ENCODE measurements around the gene EPB41L2. TPM values are rescaled to one million over a fixed set of nuclear protein-coding genes. Genes with fewer than 3 reads are reported as not detected.
A peak's percentile ranks its signal among the peaks of the same experiment; 100 is the strongest.

The EPB41L2 gene
- total and polyA plus RNA-seq, 10 donors, result 19.3 to 210 (median 123) TPM

- intact Hi-C loops (cut with DNase I; ENCODE audit: low total_unique reads), result no loop called here
- TF ChIP-seq CTCF (IDR thresholded peaks at IDR 0.05 in 8 of 11, conservative IDR thresholded peaks at IDR 0.05 in 3 of 11) (no peak), POLR2AphosphoS5 (IDR thresholded peaks at IDR 0.05) (no peak)
- peaks cover 0 to 18% (median 0%) of the 10 kb centered on the region in 7 donors for H3K27me3 ChIP-seq (replicated peaks in 1 of 7)
- peaks cover 7 to 37% (median 32%) of the 10 kb centered on the region in 6 donors for H3K4me1 ChIP-seq
- WGBS, 5 donors, result 8 to 15% (median 9%) methylated on average over 10 of the region's 10 CpGs
- H3K4me3 ChIP-seq, result peak overlapping the region; percentile 79 to 96 (median 94)
- DNase-seq, result no peak
- peaks cover 0 to 11% (median 6%) of the 10 kb centered on the region in 8 donors for H3K9me3 ChIP-seq
- peak overlapping the region in 7 of 8 donors; percentile 75 to 88 (median 83) for H3K27ac ChIP-seq
- H3K36me3 ChIP-seq, result no peaks in the 10 kb centered on the region
Observed at GRCh38 chr6:131061751-131062119, 1.3 kb downstream of the EPB41L2 start.

GRCh38 chr6:131061041-131061750 lies 1.8 kb downstream of the EPB41L2 start:
- DNase-seq, result no peak
- peaks cover 0 to 18% (median 0%) of the 10 kb centered on the region in 7 donors for H3K27me3 ChIP-seq (replicated peaks in 1 of 7)
- WGBS, 5 donors, result 56 to 77% (median 65%) methylated on average over 9 of the region's 9 CpGs
- peak overlapping the region in 6 of 8 donors; percentile 81 to 88 (median 84) for H3K27ac ChIP-seq
- H3K36me3 ChIP-seq, result no peaks in the 10 kb centered on the region
- intact Hi-C loops (cut with DNase I; ENCODE audit: low total_unique reads), result no loop called here
- H3K9me3 ChIP-seq, result peaks cover 0 to 17% (median 11%) of the 10 kb centered on the region in 8 donors
- TF ChIP-seq CTCF (IDR thresholded peaks at IDR 0.05 in 8 of 11, conservative IDR thresholded peaks at IDR 0.05 in 3 of 11) (no peak), POLR2A (IDR thresholded peaks at IDR 0.05) (no peak), POLR2AphosphoS5 (IDR thresholded peaks at IDR 0.05) (no peak)
- peak overlapping the region in 6 of 8 donors; percentile 79 to 96 (median 94) for H3K4me3 ChIP-seq
- H3K4me1 ChIP-seq, result peaks cover 7 to 37% (median 32%) of the 10 kb centered on the region in 6 donors

- Histone ChIP-seq H3K4me1 (peaks cover 7 to 37% (median 32%) of the 10 kb centered on the region in 6 donors), H3K4me3 (peak overlapping the region in 1 of 8 donors; percentile 93), H3K36me3 (peaks cover 0 to 4% (median 0%) of the 10 kb centered on the region in 6 donors), H3K27ac (peak overlapping the region in 1 of 8 donors; percentile 8), H3K27me3 (replicated peaks in 1 of 7) (peaks cover 0 to 18% (median 0%) of the 10 kb centered on the region in 7 donors), H3K9me3 (peaks cover 0 to 26% (median 20%) of the 10 kb centered on the region in 8 donors)
- intact Hi-C loops (cut with DNase I; ENCODE audit: low total_unique reads), result no loop called here
- TF ChIP-seq CTCF (IDR thresholded peaks at IDR 0.05 in 8 of 11, conservative IDR thresholded peaks at IDR 0.05 in 3 of 11), result no peak
- no peak for TF ChIP-seq POLR2AphosphoS5 (IDR thresholded peaks at IDR 0.05)
- TF ChIP-seq POLR2A (IDR thresholded peaks at IDR 0.05), result no peak
- 58 to 68% (median 66%) methylated on average over 3 of the region's 3 CpGs for WGBS, 5 donors
- DNase-seq, result no peak
Observed at GRCh38 chr6:131060311-131060710, 2.7 kb downstream of the EPB41L2 start.

GRCh38 chr6:131059486-131059885 lies 3.6 kb downstream of the EPB41L2 start:
- Histone ChIP-seq H3K27me3 (replicated peaks in 1 of 7) (peaks cover 0 to 18% (median 0%) of the 10 kb centered on the region in 7 donors), H3K27ac (no peak overlapping the region), H3K4me3 (no peak overlapping the region), H3K36me3 (peaks cover 0 to 12% (median 0%) of the 10 kb centered on the region in 6 donors), H3K4me1 (peaks cover 7 to 37% (median 32%) of the 10 kb centered on the region in 6 donors), H3K9me3 (peaks cover 2 to 34% (median 28%) of the 10 kb centered on the region in 8 donors)
- 93 to 96% (median 94%) methylated on average over 4 of the region's 4 CpGs for WGBS, 5 donors
- intact Hi-C loops (cut with DNase I; ENCODE audit: low total_unique reads), result no loop called here
- DNase-seq, result no peak
- TF ChIP-seq POLR2AphosphoS5 (IDR thresholded peaks at IDR 0.05) (no peak), POLR2A (IDR thresholded peaks at IDR 0.05) (no peak), CTCF (IDR thresholded peaks at IDR 0.05 in 8 of 11, conservative IDR thresholded peaks at IDR 0.05 in 3 of 11) (no peak)

Data from spleen (tissue), 11 donors.